Skin epidermis (tissue), 12 donors: ENCODE data around the gene TMEM86A.
A peak's percentile ranks its signal among the peaks of the same experiment; 100 is the strongest.

Experiments used
- H3K27ac ChIP-seq, 21 experiments: fragments of 200-600 bp; sonication (generic) in 11 of 21; one replicate each; pipeline ENCODE4 v1.5.0; 2020; ENCODE audit warnings: mild to moderate bottlenecking in 3 of 21, inconsistent platforms in 2 of 21, moderate library complexity in 2 of 21
- H3K4me3 ChIP-seq, 7 experiments: fragments of 200-600 bp; sonication (generic) in 2 of 7; one replicate each; pipeline ENCODE4 v1.5.0; 2020; ENCODE audit warnings: inconsistent platforms in 2 of 7, mild to moderate bottlenecking in 2 of 7, moderate library complexity in 1 of 7

Gene TMEM86A

GRCh38 chr11:18748766-18749365 lies 50.3 kb downstream of the TMEM86A start:
- H3K4me3 ChIP-seq: no peak overlapping the region
- H3K27ac ChIP-seq: peak overlapping the region in 1 of 21 experiments; percentile 32

- Histone ChIP-seq H3K27ac (peak overlapping the region in 13 of 21 experiments; percentile 10 to 73 (median 37)), H3K4me3 (no peak overlapping the region)
These were observed 51.2 kb downstream of the TMEM86A start for GRCh38 chr11:18749681-18750319.

- Histone ChIP-seq H3K4me3 (no peak overlapping the region), H3K27ac (no peak overlapping the region)
These were observed 52.4 kb downstream of the TMEM86A start for GRCh38 chr11:18750944-18751343.

GRCh38 chr11:18752502-18752901 lies 53.9 kb downstream of the TMEM86A start:
- H3K27ac ChIP-seq: no peak overlapping the region
- no peak overlapping the region for H3K4me3 ChIP-seq

- H3K4me3 ChIP-seq: no peak overlapping the region
- no peak overlapping the region for H3K27ac ChIP-seq
These were observed 55.7 kb downstream of the TMEM86A start for GRCh38 chr11:18754308-18754707.
